ENCODE measurements around the gene SLC35F3.

Gene SLC35F3

GRCh38 chr1:234273981-234274380, 369.5 kb downstream of the SLC35F3 start:
- H3K27ac Mint-ChIP-seq: no peak overlapping the region
- peaks cover 48% of the 10 kb centered on the region for H3K4me1 Mint-ChIP-seq
- H3K4me3 Mint-ChIP-seq: no peak overlapping the region
- DNase-seq: no peak
- peaks cover 13% of the 10 kb centered on the region for H3K27me3 Mint-ChIP-seq
- ATAC-seq: no peak
- H3K9me3 Mint-ChIP-seq: no peaks in the 10 kb centered on the region

GRCh38 chr1:234276151-234276788, 371.8 kb downstream of the SLC35F3 start:
- ATAC-seq (no peak), DNase-seq (no peak)
- Mint-ChIP-seq H3K9me3 (no peaks in the 10 kb centered on the region), H3K4me1 (peaks cover 25% of the 10 kb centered on the region), H3K4me3 (no peak overlapping the region), H3K27me3 (peaks cover 13% of the 10 kb centered on the region), H3K27ac (no peak overlapping the region)

GRCh38 chr1:234277161-234277868, 372.8 kb downstream of the SLC35F3 start:
- no peaks in the 10 kb centered on the region for H3K9me3 Mint-ChIP-seq
- no peak for DNase-seq
- H3K27me3 Mint-ChIP-seq: peaks cover 13% of the 10 kb centered on the region
- H3K27ac Mint-ChIP-seq: no peak overlapping the region
- peaks cover 14% of the 10 kb centered on the region for H3K4me1 Mint-ChIP-seq
- H3K4me3 Mint-ChIP-seq: no peak overlapping the region
- ATAC-seq: no peak

- H3K4me3 Mint-ChIP-seq: no peak overlapping the region
- no peak overlapping the region for H3K27ac Mint-ChIP-seq
- H3K27me3 Mint-ChIP-seq: peaks cover 1% of the 10 kb centered on the region
- H3K4me1 Mint-ChIP-seq: no peaks in the 10 kb centered on the region
- no peaks in the 10 kb centered on the region for H3K9me3 Mint-ChIP-seq
- ATAC-seq: no peak
- no peak for DNase-seq
Measured at GRCh38 chr1:234279021-234279420, 374.5 kb downstream of the SLC35F3 start.

- Mint-ChIP-seq H3K4me3 (no peak overlapping the region), H3K9me3 (no peaks in the 10 kb centered on the region)
Measured at GRCh38 chr1:234280500-234280899, 376.0 kb downstream of the SLC35F3 start.

GRCh38 chr1:234281826-234282489, 377.5 kb downstream of the SLC35F3 start:
- Mint-ChIP-seq H3K27me3 (no peaks in the 10 kb centered on the region), H3K9me3 (no peaks in the 10 kb centered on the region), H3K4me1 (no peaks in the 10 kb centered on the region), H3K27ac (no peak overlapping the region), H3K4me3 (no peak overlapping the region)
- no peak for DNase-seq
- no peak for ATAC-seq

More at GRCh38 chr1:234280500-234280899, 376.0 kb downstream of the SLC35F3 start:
- Mint-ChIP-seq H3K27me3 (no peaks in the 10 kb centered on the region), H3K27ac (no peak overlapping the region), H3K4me1 (no peaks in the 10 kb centered on the region)
- ATAC-seq: no peak
- no peak for DNase-seq

GRCh38 chr1:234286206-234286605, 381.7 kb downstream of the SLC35F3 start:
- DNase-seq: no peak
- peaks cover 16 to 24% of the 10 kb centered on the region in 2 donors for H3K9me3 Mint-ChIP-seq
- no peaks in the 10 kb centered on the region for H3K4me1 Mint-ChIP-seq
- H3K27ac Mint-ChIP-seq: no peak overlapping the region
- no peak overlapping the region for H3K4me3 Mint-ChIP-seq
- no peaks in the 10 kb centered on the region for H3K27me3 Mint-ChIP-seq
- no peak for ATAC-seq

- no peak for DNase-seq
- Mint-ChIP-seq H3K4me3 (no peak overlapping the region), H3K4me1 (no peaks in the 10 kb centered on the region), H3K27me3 (no peaks in the 10 kb centered on the region), H3K9me3 (peaks cover 16 to 24% of the 10 kb centered on the region in 2 donors), H3K27ac (peak overlapping the region in 1 of 2 donors; percentile 19)
- ATAC-seq: no peak
Measured at GRCh38 chr1:234288946-234289345, 384.5 kb downstream of the SLC35F3 start.

GRCh38 chr1:234289538-234290305, 385.2 kb downstream of the SLC35F3 start:
- H3K4me1 Mint-ChIP-seq: no peaks in the 10 kb centered on the region
- H3K4me3 Mint-ChIP-seq: no peak overlapping the region
- DNase-seq (no peak), ATAC-seq (no peak)
- H3K27me3 Mint-ChIP-seq: no peaks in the 10 kb centered on the region
- H3K9me3 Mint-ChIP-seq: peaks cover 16 to 24% of the 10 kb centered on the region in 2 donors
- H3K27ac Mint-ChIP-seq: no peak overlapping the region

- H3K27me3 Mint-ChIP-seq: no peaks in the 10 kb centered on the region
- peaks cover 9% of the 10 kb centered on the region for H3K4me1 Mint-ChIP-seq
- DNase-seq: no peak
- H3K27ac Mint-ChIP-seq: no peak overlapping the region
- no peak overlapping the region for H3K4me3 Mint-ChIP-seq
- no peak for ATAC-seq
- peaks cover 16 to 24% of the 10 kb centered on the region in 2 donors for H3K9me3 Mint-ChIP-seq
Measured at GRCh38 chr1:234292011-234292410, 387.5 kb downstream of the SLC35F3 start.

GRCh38 chr1:234292548-234292947, 388.1 kb downstream of the SLC35F3 start:
- DNase-seq (no peak), ATAC-seq (no peak)
- Mint-ChIP-seq H3K4me1 (peaks cover 14% of the 10 kb centered on the region), H3K4me3 (no peak overlapping the region), H3K9me3 (peaks cover 16 to 24% of the 10 kb centered on the region in 2 donors), H3K27me3 (no peaks in the 10 kb centered on the region), H3K27ac (no peak overlapping the region)

- no peaks in the 10 kb centered on the region for H3K27me3 Mint-ChIP-seq
- DNase-seq: no peak
- no peak overlapping the region for H3K27ac Mint-ChIP-seq
- ATAC-seq: no peak
- H3K4me3 Mint-ChIP-seq: no peak overlapping the region
- H3K9me3 Mint-ChIP-seq: peaks cover 9 to 16% of the 10 kb centered on the region in 2 donors
- peaks cover 17% of the 10 kb centered on the region for H3K4me1 Mint-ChIP-seq
Measured at GRCh38 chr1:234294109-234294817, 389.8 kb downstream of the SLC35F3 start.

GRCh38 chr1:234295068-234295467, 390.6 kb downstream of the SLC35F3 start:
- DNase-seq: no peak
- Mint-ChIP-seq H3K9me3 (peaks cover 1 to 8% of the 10 kb centered on the region in 2 donors), H3K4me1 (peaks cover 17% of the 10 kb centered on the region)

GRCh38 chr1:234295626-234296025, 391.1 kb downstream of the SLC35F3 start:
- peaks cover 17% of the 10 kb centered on the region for H3K4me1 Mint-ChIP-seq
- ATAC-seq (no peak), DNase-seq (no peak)
- peak overlapping the region in 1 of 2 donors; percentile 27 for H3K27ac Mint-ChIP-seq
- no peak overlapping the region for H3K4me3 Mint-ChIP-seq
- peaks cover 0 to 2% of the 10 kb centered on the region in 2 donors for H3K9me3 Mint-ChIP-seq
- H3K27me3 Mint-ChIP-seq: no peaks in the 10 kb centered on the region

More at GRCh38 chr1:234295068-234295467, 390.6 kb downstream of the SLC35F3 start:
- Mint-ChIP-seq H3K27me3 (no peaks in the 10 kb centered on the region), H3K4me3 (no peak overlapping the region), H3K27ac (no peak overlapping the region)
- ATAC-seq: no peak

- peaks cover 17% of the 10 kb centered on the region for H3K4me1 Mint-ChIP-seq
- H3K27me3 Mint-ChIP-seq: no peaks in the 10 kb centered on the region
- ATAC-seq (no peak), DNase-seq (no peak)
- no peak overlapping the region for H3K4me3 Mint-ChIP-seq
- H3K27ac Mint-ChIP-seq: no peak overlapping the region
- H3K9me3 Mint-ChIP-seq: no peaks in the 10 kb centered on the region
Measured at GRCh38 chr1:234296496-234296895, 392.0 kb downstream of the SLC35F3 start.

Data from stimulated activated naive CD8-positive, alpha-beta T cell treated with anti-CD3 and anti-CD28 coated beads, Interleukin-15, amount 100 ng/mL, for 72 hours (primary cell).